ENCODE measurements around the gene SLCO1B3.
"Not testable (repeated sequence)": the region's sequence is repeated elsewhere in the genome, so short reads cannot be mapped to it uniquely, and the experiment has no call there.

The SLCO1B3 gene

GRCh38 chr12:20810487-20810886 lies at the start of gene SLCO1B3:
Gene SLCO1B3 (plus strand): TSS chr12:20810705. CDS start chr12:20815739, 5,034 bp downstream.
- DNase-seq = no peak

- DNase-seq = no peak
Observed at GRCh38 chr12:20777420-20777819, 33.1 kb upstream of the SLCO1B3 start.

- no peak for DNase-seq
Observed at GRCh38 chr12:20778969-20779368, 31.5 kb upstream of the SLCO1B3 start.

- DNase-seq = not testable (repeated sequence)
Observed at GRCh38 chr12:20779971-20780370, 30.5 kb upstream of the SLCO1B3 start.

- DNase-seq = not testable (repeated sequence)
Observed at GRCh38 chr12:20783796-20784357, 26.6 kb upstream of the SLCO1B3 start.

GRCh38 chr12:20792971-20793370 lies 17.5 kb upstream of the SLCO1B3 start:
- DNase-seq = no peak

- no peak for DNase-seq
Observed at GRCh38 chr12:20798554-20798953, 12.0 kb upstream of the SLCO1B3 start.

- DNase-seq = no peak
Observed at GRCh38 chr12:20800160-20800559, 10.3 kb upstream of the SLCO1B3 start.

GRCh38 chr12:20801035-20801434 lies 9.5 kb upstream of the SLCO1B3 start:
- DNase-seq = no peak

GRCh38 chr12:20805921-20806320 lies 4.6 kb upstream of the SLCO1B3 start:
- DNase-seq = no peak

- no peak for DNase-seq
Observed at GRCh38 chr12:20807192-20808080, 3.1 kb upstream of the SLCO1B3 start.

- no peak for DNase-seq
Observed at GRCh38 chr12:20808521-20808920, 2.0 kb upstream of the SLCO1B3 start.

GRCh38 chr12:20815574-20815973 lies 5.1 kb downstream of the SLCO1B3 start:
- DNase-seq = no peak

- no peak for DNase-seq
Observed at GRCh38 chr12:20822415-20822814, 11.9 kb downstream of the SLCO1B3 start.

GRCh38 chr12:20822925-20823324 lies 12.4 kb downstream of the SLCO1B3 start:
- no peak for DNase-seq

GRCh38 chr12:20829919-20830318 lies 19.4 kb downstream of the SLCO1B3 start:
- DNase-seq = no peak

GRCh38 chr12:20830456-20830855 lies 20.0 kb downstream of the SLCO1B3 start:
- DNase-seq = no peak

- DNase-seq = no peak
Observed at GRCh38 chr12:20832911-20833310, 22.4 kb downstream of the SLCO1B3 start.

GRCh38 chr12:20852649-20853048 lies 42.1 kb downstream of the SLCO1B3 start:
- DNase-seq = no peak

- no peak for DNase-seq
Observed at GRCh38 chr12:20863056-20863455, 52.6 kb downstream of the SLCO1B3 start.

- no peak for DNase-seq
Observed at GRCh38 chr12:20865873-20866272, 55.4 kb downstream of the SLCO1B3 start.

- DNase-seq = no peak
Observed at GRCh38 chr12:20868277-20868676, 57.8 kb downstream of the SLCO1B3 start.

- no peak for DNase-seq
Observed at GRCh38 chr12:20883288-20883687, 72.8 kb downstream of the SLCO1B3 start.

- no peak for DNase-seq
Observed at GRCh38 chr12:20885116-20885515, 74.6 kb downstream of the SLCO1B3 start.
